ENCODE data around the gene SLC13A4.
"Not testable (repeated sequence)": the region's sequence is repeated elsewhere in the genome, so short reads cannot be mapped to it uniquely, and the experiment has no call there.

SLC13A4 gene

DNA sequence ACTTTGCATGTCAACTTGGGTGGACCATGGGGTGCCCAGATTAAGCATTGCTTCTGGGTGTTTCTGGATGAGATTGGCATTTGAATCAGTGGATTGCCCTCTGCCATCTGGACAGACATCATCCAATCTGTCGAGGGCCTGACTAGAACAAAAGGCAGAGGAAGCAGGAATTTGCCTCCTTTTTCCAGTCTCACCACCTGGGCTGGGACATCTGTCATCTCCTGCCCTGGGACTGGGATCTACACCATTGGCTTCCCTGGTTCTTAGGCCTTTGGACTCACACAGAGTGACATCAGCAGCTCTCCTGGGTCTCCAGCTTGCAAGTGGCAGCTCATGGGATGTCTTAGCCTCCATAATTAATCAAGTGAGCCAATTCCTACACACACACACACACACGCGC is 10.3 kb downstream of the SLC13A4 start:
- DNase-seq, result no peak

DNA sequence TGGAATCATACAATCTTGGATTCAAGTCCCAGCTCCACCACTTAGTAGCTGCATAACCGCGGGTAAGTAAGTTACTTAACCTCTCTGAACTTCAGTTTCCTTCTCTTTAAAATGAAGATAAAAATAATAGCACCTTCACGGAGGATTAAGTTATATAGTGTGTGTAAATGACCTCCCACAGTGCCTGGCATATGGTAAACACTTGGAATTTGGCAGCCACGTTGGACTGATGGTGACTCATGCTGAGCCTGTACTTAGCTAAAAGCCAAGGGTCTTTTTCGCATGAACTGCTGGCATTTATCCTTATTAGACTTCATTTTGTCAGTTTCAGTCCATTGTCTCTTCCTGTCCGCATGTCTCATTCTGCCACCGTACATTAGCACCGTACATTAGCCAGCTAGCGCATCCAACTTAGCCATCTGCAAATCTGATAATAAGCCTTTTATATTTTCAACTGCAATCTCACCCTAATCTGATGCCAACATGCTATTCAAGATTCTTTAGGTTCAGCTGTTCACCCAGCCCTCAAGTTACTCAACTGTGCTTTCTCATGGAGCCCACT is 11.2 kb downstream of the SLC13A4 start:
- no peak for DNase-seq

DNA sequence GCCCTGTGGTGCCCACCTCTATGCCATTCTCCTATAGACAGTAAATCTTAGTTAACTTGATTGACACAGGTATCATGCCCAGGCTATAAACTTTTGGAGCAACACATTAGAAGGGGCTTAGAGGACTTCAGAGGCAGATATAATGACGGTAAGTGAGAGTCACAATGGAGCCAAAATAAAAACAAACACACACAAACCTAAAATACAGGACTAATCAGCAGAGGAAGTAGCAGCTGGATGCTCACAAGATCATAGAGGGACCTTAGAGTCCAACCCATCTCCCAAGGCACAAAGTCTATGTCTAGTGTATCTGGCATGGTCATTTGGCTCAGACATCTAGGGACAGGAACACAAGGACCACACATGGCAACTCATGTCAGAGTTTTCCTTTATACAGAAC is 12.3 kb downstream of the SLC13A4 start:
- no peak for DNase-seq

DNA sequence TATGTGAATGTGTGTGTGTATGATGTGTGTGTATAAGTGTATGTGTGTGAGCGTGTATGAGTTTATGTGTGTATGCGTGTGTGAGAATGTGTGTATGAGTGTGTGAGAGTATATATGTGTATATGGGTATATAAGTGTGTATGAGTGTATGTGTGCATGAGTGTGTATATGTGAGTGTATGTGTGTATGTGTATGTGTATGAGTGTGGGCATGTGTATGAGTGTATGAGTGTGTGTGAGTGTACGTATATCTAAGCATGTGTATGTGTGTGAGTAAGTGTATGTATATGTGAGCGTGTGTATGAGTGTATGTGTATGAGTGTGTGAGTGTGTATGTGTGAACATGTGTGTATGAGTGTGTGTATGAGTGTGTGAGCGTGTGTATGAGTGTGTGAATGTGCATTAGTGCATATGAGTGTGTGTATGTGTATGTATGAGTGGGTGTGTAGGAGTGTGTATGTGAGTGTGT is 12.9 kb downstream of the SLC13A4 start:
- no peak for DNase-seq

DNA sequence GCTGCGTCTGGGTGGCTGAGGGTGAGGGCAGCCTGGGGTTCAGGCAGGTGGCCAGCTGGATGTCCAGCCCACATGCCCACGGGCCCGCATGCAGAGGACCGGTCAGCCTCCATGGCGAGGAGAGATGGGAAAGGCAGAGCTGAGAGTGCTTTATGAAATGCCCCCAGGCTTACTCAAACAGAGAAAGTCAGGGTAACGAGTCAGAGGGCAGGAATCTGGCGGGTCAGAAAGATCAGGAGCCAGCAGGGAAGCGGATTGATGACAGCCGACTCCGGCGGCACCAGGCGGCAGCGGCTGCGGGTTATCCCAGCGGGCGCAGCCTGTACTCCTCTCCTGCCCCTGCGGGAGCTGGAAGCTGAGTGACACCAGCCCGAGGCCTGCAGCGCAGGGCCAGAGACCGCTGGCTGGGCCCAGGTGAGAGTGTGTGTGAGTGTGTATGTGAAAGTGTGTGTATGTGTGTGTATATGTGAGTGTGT is 13.4 kb downstream of the SLC13A4 start:
- no peak for DNase-seq

DNA sequence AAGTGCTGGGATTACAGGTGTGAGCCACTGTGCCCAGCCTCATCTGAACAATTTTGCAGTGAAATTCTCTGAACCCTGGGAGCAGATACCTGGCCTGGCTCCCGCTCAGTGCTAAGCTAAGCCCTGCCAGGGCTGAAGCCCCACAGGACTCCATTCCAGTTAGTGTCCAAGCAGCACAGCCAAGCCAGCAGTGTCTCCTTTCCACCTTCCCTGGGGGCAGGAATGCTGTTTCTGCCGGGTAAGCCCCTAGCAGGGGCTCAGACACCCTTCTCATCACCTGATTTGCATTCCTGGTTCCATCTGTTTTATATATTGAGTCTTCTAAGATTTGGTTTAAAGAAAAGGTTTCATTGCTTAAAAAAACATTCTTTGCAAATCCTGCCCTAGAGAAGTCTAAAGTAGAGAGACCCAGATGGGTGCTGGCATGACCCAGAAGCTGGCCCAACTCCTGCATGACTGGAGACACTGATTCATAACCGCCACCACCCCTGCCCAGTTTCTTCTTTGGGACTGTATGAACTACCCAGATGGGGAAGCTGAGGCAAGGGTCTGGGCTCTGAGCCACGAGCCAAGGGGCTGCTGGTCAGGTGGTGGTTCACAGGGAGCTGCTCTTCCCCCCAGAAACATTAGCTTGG is 14.0 kb downstream of the SLC13A4 start:
- no peak for DNase-seq

DNA sequence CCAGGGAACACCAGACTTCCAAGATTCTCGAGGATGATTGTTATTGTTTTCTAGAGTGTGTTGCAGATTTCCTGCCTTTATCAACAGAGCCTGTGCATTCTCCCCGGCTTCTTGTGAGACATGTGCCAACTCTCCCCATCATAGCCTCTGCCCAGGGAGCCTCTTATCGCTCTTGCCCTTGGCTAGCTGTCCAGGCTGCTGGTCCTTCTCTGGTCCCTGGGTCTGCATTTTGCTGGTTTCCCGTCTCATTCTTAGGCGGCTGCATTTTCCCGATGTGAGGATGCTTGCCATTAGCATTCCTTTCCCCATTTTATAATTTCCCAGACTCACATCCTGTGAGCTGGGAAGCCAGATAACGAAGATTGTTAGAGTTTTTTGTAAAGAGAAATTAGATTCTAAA is 15.2 kb downstream of the SLC13A4 start:
- no peak for DNase-seq

DNA sequence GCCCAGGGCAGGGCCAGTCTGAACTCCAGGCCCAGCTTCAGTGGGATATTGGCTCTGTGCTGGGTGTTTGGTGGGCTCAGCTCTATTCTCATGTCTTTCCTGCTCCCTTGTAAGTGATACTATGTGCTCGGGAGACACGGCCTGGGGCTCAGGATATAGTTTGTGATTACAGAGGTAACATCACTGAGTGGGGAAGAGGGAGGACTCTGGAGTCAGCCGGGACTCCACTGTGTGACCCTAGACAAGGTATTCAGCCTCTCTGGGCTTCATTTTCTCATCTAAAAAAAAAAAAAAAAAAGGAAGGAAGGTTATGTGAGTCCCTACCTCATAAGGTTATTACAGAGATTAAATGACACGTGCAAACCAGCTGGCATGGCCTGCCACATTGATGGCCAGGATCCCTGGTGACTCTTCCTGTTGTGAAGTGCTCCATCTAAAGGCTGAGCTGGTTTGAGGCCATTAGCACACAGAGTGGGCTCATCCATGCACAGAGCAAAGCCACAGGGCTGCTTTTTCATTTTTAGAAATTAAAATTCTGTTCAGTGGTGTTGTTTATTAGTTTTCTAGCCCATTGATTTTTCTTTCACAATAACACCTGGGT is 15.7 kb downstream of the SLC13A4 start:
- no peak for DNase-seq

DNA sequence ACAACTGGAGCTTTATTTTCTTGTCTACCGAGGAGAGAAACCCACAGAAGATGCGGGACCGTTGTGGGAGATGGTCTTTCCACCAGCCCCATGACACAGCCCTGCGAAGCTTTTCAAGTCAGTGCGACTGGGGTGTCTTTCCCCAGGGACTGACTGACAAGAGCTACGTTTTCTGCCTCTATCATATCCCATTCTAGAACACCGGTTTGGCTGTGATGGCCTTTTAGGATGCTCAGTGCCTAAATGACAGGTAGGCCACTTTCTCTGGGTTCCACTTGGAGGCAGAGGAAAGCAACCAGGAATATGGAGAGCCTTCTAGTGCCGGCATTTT is 16.9 kb downstream of the SLC13A4 start:
- DNase-seq, result no peak

DNA sequence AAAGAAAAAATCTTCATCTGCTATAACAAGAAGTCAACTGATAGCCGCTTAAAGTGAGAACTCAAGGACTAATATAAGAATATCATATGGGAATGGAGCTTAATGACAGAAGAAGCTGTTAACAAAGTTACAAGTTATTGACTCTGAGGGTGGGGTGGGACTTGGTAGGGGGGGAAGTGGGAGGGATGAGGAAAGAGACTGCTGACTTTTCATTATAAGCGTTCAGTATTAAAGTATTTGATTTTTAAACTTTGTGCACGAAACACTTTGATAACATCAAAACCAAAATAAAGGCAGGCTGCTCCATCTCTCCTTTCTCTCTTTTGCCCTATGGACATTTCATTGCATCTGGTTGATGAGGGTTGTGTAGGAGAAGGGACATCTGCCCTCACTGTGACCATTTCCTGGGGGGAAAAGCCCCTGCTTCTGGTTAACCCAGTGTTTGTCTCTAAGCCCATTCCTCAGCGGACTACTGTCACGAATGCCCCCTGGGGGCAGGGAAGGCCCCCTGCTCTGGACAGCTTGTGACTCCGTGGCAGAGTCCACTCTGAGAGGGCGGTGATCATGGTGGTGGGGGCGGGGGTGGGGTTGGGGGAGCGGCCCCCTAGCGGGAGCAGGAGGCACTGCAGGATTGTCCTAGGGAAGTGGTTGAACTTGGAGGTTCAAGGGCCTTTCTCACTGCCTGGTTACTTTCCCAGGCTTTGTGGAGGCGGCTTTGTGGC is 17.4 kb downstream of the SLC13A4 start:
- DNase-seq, result no peak

DNA sequence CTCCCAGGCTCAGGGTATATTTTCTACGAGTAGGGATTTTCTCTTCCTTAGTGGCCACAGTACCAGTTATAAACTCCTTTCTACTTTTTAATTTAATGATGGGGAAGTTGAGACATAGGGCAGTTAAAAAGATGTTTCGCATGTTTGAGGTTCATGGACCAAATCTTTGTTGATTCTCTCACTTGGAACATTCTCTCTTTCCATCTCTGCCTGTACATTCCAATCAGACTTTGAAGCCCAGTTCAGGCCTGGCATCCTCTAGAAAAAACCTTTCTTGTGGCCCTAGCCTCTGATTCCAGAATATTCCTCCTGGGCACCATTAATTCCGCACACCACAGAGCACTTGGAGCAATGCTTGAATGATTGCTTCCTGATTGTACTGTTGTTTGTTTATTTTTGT is 18.5 kb downstream of the SLC13A4 start:
- no peak for DNase-seq

DNA sequence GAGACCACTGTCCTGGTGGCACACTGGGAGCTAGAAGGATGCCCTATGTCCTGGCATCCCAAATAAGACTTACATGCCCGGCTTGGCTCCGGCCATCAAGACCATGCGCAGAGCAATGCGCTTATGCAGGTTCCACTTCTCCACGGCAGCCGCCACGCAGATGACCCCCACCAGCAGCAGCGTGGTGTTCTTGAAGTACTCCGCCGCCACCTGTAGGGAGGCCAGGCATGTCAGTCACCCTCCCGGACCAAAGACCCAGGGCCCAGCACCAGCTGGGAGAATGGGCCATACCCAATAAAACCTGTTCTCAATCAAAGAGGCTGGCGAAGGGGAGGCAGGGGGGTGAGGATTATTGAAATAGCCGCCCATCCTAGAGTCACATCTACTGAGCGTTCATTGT is 19.9 kb downstream of the SLC13A4 start:
- DNase-seq, result no peak

DNA sequence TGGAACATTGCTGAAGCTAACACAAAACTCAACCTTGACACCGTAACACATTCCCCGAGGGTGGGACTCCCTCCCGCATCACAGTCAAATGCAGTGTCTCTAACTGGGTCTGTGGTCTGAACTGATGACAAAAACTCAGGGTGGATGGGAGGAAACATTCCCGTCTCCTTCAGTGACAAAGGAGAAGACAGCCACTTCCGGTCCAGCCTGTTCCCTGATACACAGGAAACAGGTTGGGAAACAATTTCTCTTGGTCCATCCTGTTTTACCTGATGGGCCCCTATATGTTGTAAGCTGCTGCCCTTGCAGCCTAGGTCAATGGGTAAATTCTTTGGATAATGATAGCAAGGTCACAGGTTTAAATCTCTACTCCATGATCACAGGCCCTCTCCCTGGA is 20.4 kb downstream of the SLC13A4 start:
- DNase-seq, result no peak

DNA sequence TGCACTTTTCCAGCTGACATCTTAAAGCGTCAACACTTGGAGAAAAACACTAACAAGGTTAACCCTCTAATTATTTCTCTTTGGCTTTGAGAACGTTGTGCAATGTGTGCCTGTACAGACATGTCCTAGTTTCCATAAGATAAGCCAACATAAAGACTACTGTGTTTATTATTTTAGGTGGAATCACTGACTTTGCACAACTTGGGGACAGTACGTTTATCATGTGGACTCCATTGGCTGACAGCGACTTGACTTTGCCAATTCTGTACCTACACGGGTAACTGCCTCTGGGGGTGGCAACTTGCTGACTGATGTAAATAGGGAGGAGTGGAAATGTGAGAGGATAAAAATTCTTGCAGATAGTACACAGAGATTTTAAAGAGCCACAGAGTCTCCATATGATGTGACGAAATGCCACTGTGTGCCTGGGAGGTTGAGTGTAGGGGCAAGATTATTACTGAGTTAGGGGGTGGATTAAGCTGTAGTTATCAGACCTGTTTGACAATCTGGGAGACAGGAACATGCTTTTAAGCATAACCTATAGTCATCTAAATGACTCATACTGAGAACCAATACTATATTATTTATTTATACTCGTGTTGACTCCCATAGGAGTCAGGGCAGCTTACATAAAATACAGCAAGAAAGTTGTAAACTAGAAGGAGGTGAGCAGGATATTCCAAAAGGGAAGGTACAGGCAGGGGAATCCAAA is 21.0 kb downstream of the SLC13A4 start:
- DNase-seq, result no peak

DNA sequence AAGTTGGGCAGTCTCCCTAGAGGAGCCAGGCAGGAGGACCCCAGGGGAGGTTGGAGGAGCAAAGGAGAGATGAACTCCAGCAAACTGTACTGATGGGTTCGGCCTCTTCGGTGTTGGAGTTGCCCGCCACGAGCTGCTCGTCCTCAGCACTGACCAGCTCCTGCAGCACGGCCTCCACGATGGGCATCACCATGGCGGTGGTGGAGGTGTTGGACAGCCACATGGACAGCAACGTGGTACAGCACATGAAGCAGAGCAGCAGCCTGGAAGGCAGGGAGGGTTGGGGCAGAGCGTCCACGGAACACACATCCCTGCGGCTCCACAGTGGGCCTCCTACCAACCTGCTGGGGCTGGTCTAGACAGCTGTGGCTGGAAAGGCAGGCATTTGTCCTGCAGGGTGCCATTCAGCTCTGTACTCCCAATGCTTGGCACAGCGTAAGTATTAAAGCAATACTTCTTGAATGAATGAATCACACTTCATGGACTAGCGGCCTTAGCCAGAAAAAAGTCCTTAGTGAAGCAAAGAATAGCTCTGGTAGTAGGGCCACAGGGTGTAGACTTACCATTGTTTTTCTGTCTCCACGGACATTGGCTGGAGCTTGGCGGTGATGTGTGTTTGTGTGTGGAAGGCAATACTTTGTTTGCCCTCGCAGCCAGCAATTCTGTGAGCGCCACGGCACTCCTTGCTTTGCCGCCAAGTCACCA is 21.8 kb downstream of the SLC13A4 start:
- DNase-seq, result no peak

DNA sequence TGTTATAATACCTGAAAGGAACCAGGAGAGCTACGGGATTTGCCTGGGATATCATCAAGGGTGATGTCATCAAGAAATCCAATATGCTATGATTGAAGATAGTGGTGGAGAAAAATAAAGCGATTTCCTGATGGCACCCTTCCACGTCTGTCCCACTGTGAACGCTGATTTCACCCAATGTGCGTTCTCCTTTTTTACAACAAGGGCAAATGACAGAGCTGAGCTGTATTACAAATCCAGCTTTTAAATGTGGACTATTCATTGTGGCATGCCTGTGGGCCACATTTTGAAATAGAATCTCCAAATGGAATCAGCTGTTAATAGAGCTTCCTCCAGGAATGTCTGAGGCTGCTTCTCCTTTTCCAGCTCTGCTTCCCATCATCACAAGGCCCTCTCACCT is 23.3 kb downstream of the SLC13A4 start:
- no peak for DNase-seq

DNA sequence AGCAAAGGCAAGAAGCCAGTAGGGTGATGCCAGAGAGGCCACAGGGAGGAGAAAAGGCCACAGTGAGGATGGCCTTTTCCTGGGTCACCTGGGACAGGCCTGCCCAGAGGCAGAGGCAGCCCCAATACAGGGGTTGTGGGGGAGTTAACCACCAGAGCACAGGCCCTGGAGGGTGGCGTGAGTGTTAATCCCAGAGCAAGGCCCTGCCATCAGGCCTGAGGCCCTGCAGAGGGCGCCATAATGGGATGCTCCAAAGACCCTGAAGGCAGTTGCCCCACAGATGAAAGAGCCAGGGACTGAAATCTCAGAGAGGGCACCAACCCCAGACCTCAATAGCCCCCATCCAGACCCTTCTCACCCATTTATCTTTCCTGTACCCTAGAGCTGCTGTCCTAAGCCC is 23.9 kb downstream of the SLC13A4 start:
- no peak for DNase-seq

DNA sequence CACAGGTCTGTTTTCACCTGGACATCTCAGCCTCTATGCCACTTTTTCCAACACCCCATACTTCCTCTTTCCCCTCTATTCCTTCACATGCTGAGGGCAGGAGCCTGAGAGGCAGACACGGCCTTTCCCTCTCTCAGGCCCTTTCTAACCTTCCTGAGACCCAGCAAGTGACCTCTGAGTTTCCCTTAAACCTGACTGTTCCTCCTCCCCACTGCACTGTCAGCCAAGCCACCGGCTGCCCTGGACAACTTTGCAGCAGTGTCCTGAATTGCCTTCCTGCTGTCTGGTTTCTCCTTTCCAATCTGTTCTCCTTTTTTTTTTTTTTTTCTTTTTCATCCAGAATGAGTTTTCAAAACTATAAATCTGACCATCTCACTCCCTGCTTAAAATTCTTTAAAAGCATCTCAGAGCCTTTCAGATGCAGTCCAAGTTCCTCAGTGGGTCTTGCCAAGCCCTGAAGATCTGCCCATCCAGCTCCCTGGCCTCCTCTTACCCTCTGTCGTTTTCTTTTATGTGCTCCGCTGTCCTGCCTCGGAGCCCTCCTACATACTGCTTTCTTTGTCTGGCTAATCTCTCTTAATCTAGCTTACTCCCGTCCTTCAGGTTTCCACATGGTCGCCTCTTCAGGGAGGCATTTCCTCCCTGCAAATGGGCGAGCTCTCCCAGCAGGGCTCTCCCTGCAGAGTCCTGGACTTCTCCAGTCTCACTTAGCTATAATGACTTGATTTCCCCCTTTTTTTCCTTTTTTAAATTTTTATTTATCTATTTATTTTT is 30.5 kb downstream of the SLC13A4 start:
- no peak for DNase-seq

DNA sequence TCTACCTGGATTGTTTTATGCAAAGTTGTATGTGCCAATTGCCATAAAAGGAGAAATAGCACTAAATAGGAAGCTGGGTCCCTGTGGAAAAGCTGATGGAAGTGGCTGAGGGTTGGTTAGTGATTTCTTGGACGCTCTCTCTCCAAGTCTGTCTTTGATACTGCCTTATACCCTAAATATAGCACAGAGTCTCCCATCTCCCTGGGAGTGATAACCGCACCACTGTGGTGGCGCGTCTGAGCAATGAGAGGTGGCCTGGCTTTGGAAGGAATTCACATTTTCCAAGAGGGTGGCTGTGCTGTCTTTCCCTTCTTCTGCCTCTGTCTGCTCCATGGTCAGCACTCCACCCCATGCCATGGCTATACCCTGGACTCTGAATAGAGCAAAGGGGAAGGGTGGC is 34.4 kb downstream of the SLC13A4 start:
- no peak for DNase-seq

DNA sequence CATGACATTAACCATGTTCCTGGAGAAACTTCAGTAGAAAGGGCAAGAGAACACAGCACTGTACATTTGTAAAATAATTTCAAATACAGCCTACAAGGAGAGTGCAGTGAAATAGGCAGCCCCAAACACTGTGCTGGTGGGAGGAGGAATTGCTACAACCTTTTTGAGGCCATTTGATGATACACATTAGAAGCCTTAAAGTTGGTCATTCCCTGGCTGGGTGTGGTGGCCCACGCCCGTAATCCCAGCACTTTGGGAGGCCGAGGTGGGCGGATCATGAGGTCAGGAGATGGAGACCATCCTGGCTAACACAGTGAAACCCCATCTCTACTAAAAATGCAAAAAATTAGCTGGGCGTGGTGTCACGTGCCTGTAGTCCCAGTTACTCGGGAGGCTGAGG is 35.4 kb downstream of the SLC13A4 start:
- not testable (repeated sequence) for DNase-seq

DNA sequence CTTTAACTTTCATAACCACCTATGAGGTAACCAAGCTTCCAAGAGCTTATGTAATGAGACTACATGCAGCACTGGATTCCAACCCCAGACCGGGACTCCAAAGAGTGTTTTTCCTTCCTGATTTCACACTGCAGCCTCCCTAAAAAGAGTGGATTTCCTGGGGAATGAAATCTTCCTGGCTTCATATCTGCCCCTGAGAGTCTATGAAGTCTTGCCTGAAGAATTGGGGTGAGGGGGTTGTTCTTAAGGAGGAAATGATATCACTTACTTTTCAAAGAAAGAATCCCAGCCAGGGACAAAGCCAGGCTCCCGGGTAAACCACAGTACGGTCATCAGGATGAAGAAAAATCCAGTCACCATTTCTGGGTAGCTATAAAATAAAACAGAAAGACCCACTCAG is 35.9 kb downstream of the SLC13A4 start:
- DNase-seq, result no peak

DNA sequence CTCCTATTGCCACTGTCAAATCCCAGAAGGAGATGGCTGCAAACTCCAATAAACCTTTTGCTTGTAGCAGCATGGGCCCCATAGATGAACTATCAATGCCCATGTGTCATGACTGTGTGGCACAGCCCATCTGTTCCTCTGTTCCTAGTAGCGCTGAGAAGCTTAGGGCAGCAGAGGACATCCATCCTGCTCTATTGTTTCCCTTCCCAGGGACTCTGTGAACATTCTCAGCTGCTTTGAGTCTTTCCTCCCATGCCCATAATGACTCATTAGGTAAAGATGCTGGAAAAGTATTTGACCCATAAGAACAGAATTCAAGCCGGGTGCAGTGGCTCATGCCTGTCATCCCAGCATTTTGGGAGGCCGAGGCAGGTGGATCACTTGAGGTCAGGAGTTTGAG is 37.4 kb downstream of the SLC13A4 start:
- no peak for DNase-seq

All from CD4-positive, alpha-beta T cell treated with Interleukin-4 for 1 hour (primary cell).